SK-N-SH (cell line): Measurements from ENCODE around the gene TMEM161A.

Experiments used
- FOXM1 ChIP-seq: IDR thresholded peaks from 2 replicates; pipeline ENCODE4 v1.4.0; 2012; ENCODE audit warnings: low read depth, mild to moderate bottlenecking
- GATA2 ChIP-seq: sonication (generic); formaldehyde crosslinking; IDR thresholded peaks from 2 replicates; pipeline ENCODE4 v1.5.0; 2020; ENCODE audit warnings: mild to moderate bottlenecking, missing genetic modification reagents
- PBX3 ChIP-seq: IDR thresholded peaks from 2 replicates; pipeline ENCODE4; 2012
- TF ChIP-seq, protein P1 (sequence below): fragments of 200-600 bp; sonication (generic); IDR thresholded peaks from 2 replicates; pipeline ENCODE4 v1.6.1; 2017; ENCODE audit warnings: antibody characterized with exemption, mild to moderate bottlenecking, moderate library complexity

- TF ChIP-seq PBX3 (no peak), FOXM1 (no peak), GATA2 (CRISPR knock-in tag) (no peak)
- TF ChIP-seq, protein P1, sequence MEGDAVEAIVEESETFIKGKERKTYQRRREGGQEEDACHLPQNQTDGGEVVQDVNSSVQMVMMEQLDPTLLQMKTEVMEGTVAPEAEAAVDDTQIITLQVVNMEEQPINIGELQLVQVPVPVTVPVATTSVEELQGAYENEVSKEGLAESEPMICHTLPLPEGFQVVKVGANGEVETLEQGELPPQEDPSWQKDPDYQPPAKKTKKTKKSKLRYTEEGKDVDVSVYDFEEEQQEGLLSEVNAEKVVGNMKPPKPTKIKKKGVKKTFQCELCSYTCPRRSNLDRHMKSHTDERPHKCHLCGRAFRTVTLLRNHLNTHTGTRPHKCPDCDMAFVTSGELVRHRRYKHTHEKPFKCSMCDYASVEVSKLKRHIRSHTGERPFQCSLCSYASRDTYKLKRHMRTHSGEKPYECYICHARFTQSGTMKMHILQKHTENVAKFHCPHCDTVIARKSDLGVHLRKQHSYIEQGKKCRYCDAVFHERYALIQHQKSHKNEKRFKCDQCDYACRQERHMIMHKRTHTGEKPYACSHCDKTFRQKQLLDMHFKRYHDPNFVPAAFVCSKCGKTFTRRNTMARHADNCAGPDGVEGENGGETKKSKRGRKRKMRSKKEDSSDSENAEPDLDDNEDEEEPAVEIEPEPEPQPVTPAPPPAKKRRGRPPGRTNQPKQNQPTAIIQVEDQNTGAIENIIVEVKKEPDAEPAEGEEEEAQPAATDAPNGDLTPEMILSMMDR = no peak
Observed at GRCh38 chr19:19111967-19112580, 26.2 kb downstream of the TMEM161A start.
